GM12878 (cell line): Measurements from ENCODE around the gene OTOP3. TPM values are rescaled to one million over a fixed set of nuclear protein-coding genes. Genes with fewer than 3 reads are reported as not detected.

ENCODE experiments used
- ATAC-seq: fragments of 200-7000 bp; cut with Tn5 transposase; 3 replicates; pipeline ENCODE4 v1.9.1; 2020; ENCODE audit warnings: mild to moderate bottlenecking, moderate library complexity
- BruUV-seq: library from RNA; stranded (reverse); fragments of 400-500 nt; replicated peaks from 2 replicates; lab custom pipeline; 2021; lab: Mats Ljungman, UMichigan
- CTCF ChIA-PET: fragments of 300-600 bp; sonication (Branson Sonifier 250); formaldehyde crosslinking; extraction: SDS; loops from one replicate; lab custom pipeline; 2021; ENCODE audit warnings: inconsistent platforms; lab: Yijun Ruan, JAX
- POLR2A ChIA-PET: fragments of 350-600 bp; formaldehyde crosslinking; extraction: SDS; loops from one replicate; lab custom pipeline; 2021; ENCODE audit warnings: inconsistent platforms; lab: Charles Lee
- RAD21 ChIA-PET: fragments of 300-600 bp; sonication (Branson Sonifier 250); formaldehyde crosslinking; loops from one replicate; lab custom pipeline; 2023; ENCODE audit warnings: antibody characterized with exemption; ENCODE audit not compliant: unreplicated experiment; lab: Charles Lee
- SMC1A ChIA-PET: fragments of 300-600 bp; sonication (Branson Sonifier 250); formaldehyde crosslinking; loops from one replicate; lab custom pipeline; 2023; ENCODE audit not compliant: unreplicated experiment, uncharacterized antibody; lab: Charles Lee
- DNase-seq: peaks from one replicate; pipeline ENCODE4 v3.0.0-alpha.2; 2011; ENCODE audit warnings: low read depth, low spot score
- FAIRE-seq: peaks from 3 replicates; lab custom pipeline; 2011; peaks lifted over from hg19 to GRCh38; lab: Jason Lieb, UNC
- H2AFZ ChIP-seq: 2 replicates; pipeline ENCODE4 v1.6.0; 2011; ENCODE audit warnings: low read depth, low read length, control low read depth; ENCODE audit not compliant: control insufficient read depth
- H3K27ac ChIP-seq: 2 replicates; pipeline ENCODE4 v1.5.1; 2011; ENCODE audit warnings: control low read depth; ENCODE audit not compliant: control insufficient read depth, insufficient read depth
- H3K27me3 ChIP-seq, 2 experiments: replicated peaks in 1 of 2; 2 replicates each; pipeline versions ENCODE4 v1.6.0 to v1.6.1; 2011; ENCODE audit warnings: low read length in 1 of 2; ENCODE audit not compliant: control insufficient read depth in 2 of 2, insufficient read depth in 2 of 2
- H3K36me3 ChIP-seq, 2 experiments: 2 replicates each; pipeline ENCODE4 v1.5.1; 2011; ENCODE audit warnings: low read length in 1 of 2; ENCODE audit not compliant: control insufficient read depth in 2 of 2, insufficient read depth in 2 of 2
- H3K4me1 ChIP-seq: 2 replicates; pipeline ENCODE4 v1.6.1; 2011; ENCODE audit warnings: mild to moderate bottlenecking, low read length, moderate library complexity, mixed read lengths; ENCODE audit not compliant: control insufficient read depth, insufficient read depth
- H3K4me2 ChIP-seq: 2 replicates; pipeline ENCODE4 v1.6.0; 2011; ENCODE audit warnings: control low read depth; ENCODE audit not compliant: control insufficient read depth, insufficient read depth
- H3K4me3 ChIP-seq: fragments of 200-600 bp; sonication (generic); 2 replicates; pipeline ENCODE4 v1.5.1; 2016
- H3K79me2 ChIP-seq: 2 replicates; pipeline ENCODE4 v1.6.0; 2011; ENCODE audit warnings: low read length; ENCODE audit not compliant: control insufficient read depth, insufficient read depth
- H3K9ac ChIP-seq: 2 replicates; pipeline ENCODE4 v1.8.0; 2011; ENCODE audit warnings: low read length, control low read depth, mixed read lengths; ENCODE audit not compliant: control insufficient read depth, insufficient read depth
- H3K9me3 ChIP-seq: replicated peaks from 3 replicates; pipeline ENCODE4 v1.5.1; 2011; ENCODE audit warnings: mild to moderate bottlenecking, low read length; ENCODE audit not compliant: control insufficient read depth, insufficient read depth
- H4K20me1 ChIP-seq: 2 replicates; pipeline ENCODE4 v1.6.0; 2011; ENCODE audit not compliant: control insufficient read depth, insufficient read depth
- ASH2L ChIP-seq: fragments of 300-600, 200-600 bp; sonication (generic); IDR thresholded peaks from 2 replicates; pipeline ENCODE4 v1.6.1; 2017; ENCODE audit warnings: low read depth, mild to moderate bottlenecking, borderline replicate concordance
- CEBPB ChIP-seq, 2 experiments: fragments of 150-350 bp in 1 of 2; IDR thresholded peaks; 2 replicates each; pipeline ENCODE4 v1.6.1; 2012 to 2014; ENCODE audit warnings: low read depth in 2 of 2, low read length in 2 of 2, borderline replicate concordance in 1 of 2, inconsistent platforms in 1 of 2
- CTCF ChIP-seq, 3 experiments: IDR thresholded peaks in 2 of 3; conservative IDR thresholded peaks in 1 of 3; 2 replicates each; pipeline ENCODE4 v1.5.1; 2011; ENCODE audit warnings: low read depth in 3 of 3, low read length in 3 of 3, mild to moderate bottlenecking in 3 of 3, control low read depth in 2 of 3, moderate library complexity in 2 of 3, inconsistent platforms in 1 of 3, mixed read lengths in 1 of 3; ENCODE audit not compliant: control insufficient read depth in 2 of 3, insufficient read depth in 1 of 3; ENCODE audit errors: extremely low read depth in 1 of 3
- E4F1 ChIP-seq: fragments of 450-650 bp; IDR thresholded peaks from 2 replicates; pipeline ENCODE4 v1.6.1; 2018; ENCODE audit warnings: borderline replicate concordance, mild to moderate bottlenecking; ENCODE audit not compliant: partially characterized antibody
- ETV6 ChIP-seq, 2 experiments: fragments of 450-650 bp in 1 of 2; IDR thresholded peaks in 1 of 2; conservative IDR thresholded peaks in 1 of 2; 2 replicates each; pipeline ENCODE4 v1.6.1; 2014; ENCODE audit warnings: antibody characterized with exemption in 1 of 2, borderline replicate concordance in 1 of 2, low read depth in 1 of 2, mild to moderate bottlenecking in 1 of 2, moderate library complexity in 1 of 2
- FOS ChIP-seq: IDR thresholded peaks from 3 replicates; pipeline ENCODE4 v1.6.1; 2011; ENCODE audit warnings: borderline replicate concordance; ENCODE audit not compliant: insufficient read length; ENCODE audit errors: extremely low read depth
- IRF4 ChIP-seq: IDR thresholded peaks from 2 replicates; pipeline ENCODE4 v1.6.1; 2011; ENCODE audit warnings: low read depth, low read length
- POLR2AphosphoS2 ChIP-seq: IDR thresholded peaks from 2 replicates; pipeline ENCODE4 v1.6.1; 2011; ENCODE audit warnings: low read depth, mild to moderate bottlenecking, low read length, improper control_type of control experiment, moderate library complexity
- SKIL ChIP-seq: fragments of 450-650 bp; IDR thresholded peaks from 2 replicates; pipeline ENCODE4 v1.6.1; 2017; ENCODE audit warnings: mild to moderate bottlenecking, low read depth, inconsistent platforms; ENCODE audit not compliant: poor library complexity, severe bottlenecking
- SP1 ChIP-seq: IDR thresholded peaks from one replicate; pipeline ENCODE4 v1.6.1; 2011; ENCODE audit warnings: low read depth, low read length
- SPI1 ChIP-seq: IDR thresholded peaks from 2 replicates; pipeline ENCODE4 v1.6.1; 2011; ENCODE audit warnings: low read depth, mild to moderate bottlenecking, low read length, moderate library complexity, borderline replicate concordance; ENCODE audit not compliant: insufficient read depth
- TCF3 ChIP-seq: IDR thresholded peaks from 2 replicates; pipeline ENCODE4 v1.6.1; 2012; ENCODE audit warnings: low read depth, mild to moderate bottlenecking, low read length, borderline replicate concordance; ENCODE audit not compliant: insufficient read depth
- ZNF274 ChIP-seq: IDR thresholded peaks from one replicate; pipeline ENCODE4 v1.8.0; 2011; ENCODE audit not compliant: insufficient read length, insufficient read depth
- WGBS: methylation state at CpG from one replicate; pipeline ENCODE4 v1.1.6; 2016; ENCODE audit warnings: low lambda C conversion rate; ENCODE audit not compliant: insufficient replicate concordance, insufficient coverage; ENCODE audit errors: missing lambda C conversion rate; 5-methylcytosine and 5-hydroxymethylcytosine counted together
- in situ Hi-C: fragments of 300-500 bp; cut with MboI; formaldehyde crosslinking; loops from 9 replicates; pipeline ENCODE4 v1.14.3; 2018; ENCODE audit warnings: mixed read lengths
- intact Hi-C: fragments of 100-400 bp; cut with micrococcal nuclease; formaldehyde crosslinking; loops from one replicate; pipeline ENCODE4 v1.14.2; 2022; ENCODE audit not compliant: unreplicated experiment
- polyA plus RNA-seq, 11 experiments: library from polyadenylated mRNA; depleted of rRNA in 4 of 11; unstranded in 6 of 11; stranded (reverse) in 5 of 11; fragments of >200 nt; fragmentation: Nextera tagmentation in 4 of 11; fragmentation: Illumina TruSeq in 1 of 11; extraction: Ambion mirVana in 4 of 11; extraction: Trizol in 1 of 11; gene quantifications; 1 replicate in 1 of 11; 2 replicates in 10 of 11; pipeline versions ENCODE4 v1.2.1 to v1.2.3, GENCODE V29; 2011 to 2016; ENCODE audit warnings: inconsistent platforms in 2 of 11, missing spikeins in 2 of 11, low read depth in 1 of 11
- total RNA-seq, 4 experiments: library from RNA; depleted of rRNA in 3 of 4; stranded (reverse); fragments of >200 nt in 3 of 4; fragmentation: Illumina TruSeq in 1 of 4; extraction: Trizol in 1 of 4; gene quantifications; 2 replicates each; pipeline versions ENCODE4 v1.2.1 to v1.2.3, GENCODE V29; 2013 to 2021

OTOP3 gene
- total and polyA plus RNA-seq, 10 of the 15 experiments (the other 5 are each of a cell fraction or from before 2014, with no cell fraction given) = 0.03 to 0.06 TPM; not detected in 8

GRCh38 chr17:74970395-74970794, 34.7 kb downstream of the OTOP3 start (continued):
- TF ChIP-seq E4F1 (no peak), ASH2L (no peak)
- TF ChIP-seq, all 136 proteins: peak for 0

- H3K27me3 ChIP-seq = peaks cover 7 to 11% of the 10 kb centered on the region in 2 experiments; a peak in 3 of 4 replicates
- no peak for ATAC-seq
- intact Hi-C loops = no loop called here
- CTCF ChIA-PET = interaction anchor here (12.7 kb wide), 1 partner anchor 9 kb away, joined by 92 read pairs; no protein-coding TSS in a partner anchor
- no peaks in the 10 kb centered on the region for H3K36me3 ChIP-seq
- in situ Hi-C loops = no loop called here
- SMC1A ChIA-PET = interaction anchor here (0.6 kb wide), 1 partner anchor 60 kb away, joined by 3 read pairs; no protein-coding TSS in a partner anchor
- H3K79me2 ChIP-seq = no peaks in the 10 kb centered on the region
- 56% methylated on average over 8 of the region's 8 CpGs for WGBS
- no peak overlapping the region for H3K4me3 ChIP-seq
- no peak overlapping the region for H2AFZ ChIP-seq
- no peaks in the 10 kb centered on the region for H3K9me3 ChIP-seq
- H3K4me1 ChIP-seq = no peaks in the 10 kb centered on the region
- no peak for FAIRE-seq
- no peak overlapping the region for H3K9ac ChIP-seq
- no peak for DNase-seq
- H3K4me2 ChIP-seq = no peak overlapping the region
- no peak overlapping the region for H3K27ac ChIP-seq
- RAD21 ChIA-PET = interaction anchor here (0.5 to 1.6 kb wide), 2 partner anchors 10 to 140 kb away, joined by 3 to 6 read pairs; no protein-coding TSS in a partner anchor
- no peaks in the 10 kb centered on the region for H4K20me1 ChIP-seq
- no TSS peak for BruUV-seq
- POLR2A ChIA-PET = interaction anchor here (0.5 to 1.5 kb wide), 2 partner anchors 12 to 43 kb away, joined by 3 read pairs; no protein-coding TSS in a partner anchor
- TF ChIP-seq SP1 (no peak), ETV6 (conservative IDR thresholded peaks at IDR 0.05 in 1 of 2, IDR thresholded peaks at IDR 0.05 in 1 of 2; ENCODE audit: borderline replicate concordance in 1 of 2, low read depth in 1 of 2) (no peak), CEBPB (IDR thresholded peaks at IDR 0.05; ENCODE audit: borderline replicate concordance in 1 of 2, low read depth in 2 of 2, low read length in 2 of 2) (no peak), CTCF (IDR thresholded peaks at IDR 0.05 in 2 of 3, conservative IDR thresholded peaks at IDR 0.05 in 1 of 3; ENCODE audit: control insufficient read depth in 2 of 3, extremely low read depth in 1 of 3, insufficient read depth in 1 of 3, low read depth in 3 of 3, low read length in 3 of 3) (no peak), SPI1 (no peak), IRF4 (no peak), TCF3 (no peak), FOS (no peak), ZNF274 (no peak), SKIL (no peak), POLR2AphosphoS2 (no peak)
Observed at GRCh38 chr17:74971069-74971841, 35.6 kb downstream of the OTOP3 start.
